Erythroblast (primary cell): ENCODE measurements around the gene SIGLEC12.

ENCODE experiments used
- GATA1 ChIP-seq: IDR thresholded peaks from 2 replicates; pipeline ENCODE4 v1.6.1; 2011; ENCODE audit warnings: low read depth, mild to moderate bottlenecking, control low read depth, low read length, moderate library complexity
- POLR2A ChIP-seq: IDR thresholded peaks from 2 replicates; pipeline ENCODE4 v1.6.1; 2011; ENCODE audit warnings: mild to moderate bottlenecking, low read length

- no peak for TF ChIP-seq POLR2A
- no peak for TF ChIP-seq GATA1
Observed at GRCh38 chr19:51479531-51480331, 21.9 kb downstream of the SIGLEC12 start.
